NCI-H1092 (cell line): ENCODE results near the gene KIAA1217.
"Not testable (repeated sequence)": the region's sequence is repeated elsewhere in the genome, so short reads cannot be mapped to it uniquely, and the experiment has no call there.

Experiments
- DNase-seq: peaks from one replicate; lab custom pipeline; 2025; lab: John Stamatoyannopoulos, UW

Gene KIAA1217

DNA sequence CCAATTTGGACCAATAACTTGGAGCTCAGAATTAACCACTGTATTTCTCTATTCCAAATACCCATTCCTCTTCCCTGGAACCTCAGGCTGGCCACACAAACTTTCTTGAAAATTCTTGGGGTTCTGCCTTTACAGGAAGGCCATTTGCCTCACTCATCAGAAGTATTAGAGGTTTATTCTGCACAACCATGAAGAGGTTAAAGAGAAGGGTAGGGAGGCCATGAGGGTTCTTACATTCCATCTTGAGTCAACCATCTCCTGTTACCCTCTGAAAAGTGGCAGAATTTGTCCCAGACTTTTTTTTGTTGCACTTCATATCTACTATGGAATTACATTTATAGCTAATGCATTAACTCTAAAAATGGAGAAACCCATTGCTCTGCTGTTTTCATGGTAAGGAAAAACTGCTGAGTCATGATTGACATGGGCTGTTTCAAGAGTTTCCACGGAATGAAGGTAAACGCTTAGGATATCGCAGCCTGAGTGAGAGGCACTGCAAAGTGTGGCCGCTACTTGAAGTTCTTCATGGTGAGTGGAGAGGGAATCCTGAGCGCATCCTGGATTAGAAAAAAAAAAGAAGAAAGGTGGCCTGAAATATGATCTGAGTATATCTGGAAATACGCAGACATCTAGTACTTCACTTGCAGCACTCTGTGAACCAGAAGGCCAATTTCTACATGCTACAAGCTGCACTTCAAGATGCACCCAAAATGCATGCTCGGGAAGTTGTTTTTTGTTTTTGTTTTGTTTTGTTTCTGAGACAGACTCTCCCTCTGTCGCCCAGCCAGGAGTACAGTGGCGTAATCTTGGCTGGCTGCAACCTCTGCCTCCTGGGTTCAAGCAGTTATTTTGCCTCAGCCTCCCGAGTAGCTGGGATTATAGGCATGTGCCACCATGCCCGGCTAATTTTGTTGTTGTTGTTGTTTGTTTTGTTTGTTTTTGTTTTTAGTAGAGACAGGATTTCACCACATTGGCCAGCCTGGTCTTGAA lies 83.7 kb downstream of the KIAA1217 start:
- DNase-seq: no peak

DNA sequence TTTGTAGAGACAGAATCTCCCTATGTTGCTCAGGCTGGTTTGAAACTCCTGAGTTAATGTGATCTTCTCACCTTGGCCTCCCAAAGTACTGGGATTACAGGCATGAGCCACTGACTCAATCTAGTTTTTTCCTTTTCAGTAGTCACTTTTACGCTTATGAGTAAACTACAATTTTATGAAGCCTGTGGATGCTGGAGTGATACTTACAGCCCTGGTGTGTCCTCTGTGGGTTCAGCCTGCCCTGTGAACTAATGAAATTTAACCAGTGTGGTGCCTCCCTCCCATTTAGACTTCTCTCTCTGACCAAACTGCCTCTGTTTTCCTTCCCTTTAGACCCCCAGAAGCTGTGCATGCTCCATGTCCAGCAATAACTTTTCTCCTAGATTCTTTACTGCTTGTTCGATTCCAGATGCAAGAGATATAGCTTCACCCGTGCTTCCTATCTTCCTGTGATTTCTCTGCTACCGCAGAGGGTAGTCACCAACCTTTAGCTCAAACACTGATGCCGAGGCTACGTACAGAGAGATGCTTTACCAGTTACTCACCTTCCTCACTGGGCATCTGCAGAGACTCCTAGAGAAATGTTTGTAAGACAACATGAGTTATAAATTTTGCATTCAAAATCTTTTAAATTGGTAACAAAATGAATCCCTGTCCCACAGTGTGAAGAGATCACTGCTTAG lies 90.8 kb downstream of the KIAA1217 start:
- no peak for DNase-seq

DNA sequence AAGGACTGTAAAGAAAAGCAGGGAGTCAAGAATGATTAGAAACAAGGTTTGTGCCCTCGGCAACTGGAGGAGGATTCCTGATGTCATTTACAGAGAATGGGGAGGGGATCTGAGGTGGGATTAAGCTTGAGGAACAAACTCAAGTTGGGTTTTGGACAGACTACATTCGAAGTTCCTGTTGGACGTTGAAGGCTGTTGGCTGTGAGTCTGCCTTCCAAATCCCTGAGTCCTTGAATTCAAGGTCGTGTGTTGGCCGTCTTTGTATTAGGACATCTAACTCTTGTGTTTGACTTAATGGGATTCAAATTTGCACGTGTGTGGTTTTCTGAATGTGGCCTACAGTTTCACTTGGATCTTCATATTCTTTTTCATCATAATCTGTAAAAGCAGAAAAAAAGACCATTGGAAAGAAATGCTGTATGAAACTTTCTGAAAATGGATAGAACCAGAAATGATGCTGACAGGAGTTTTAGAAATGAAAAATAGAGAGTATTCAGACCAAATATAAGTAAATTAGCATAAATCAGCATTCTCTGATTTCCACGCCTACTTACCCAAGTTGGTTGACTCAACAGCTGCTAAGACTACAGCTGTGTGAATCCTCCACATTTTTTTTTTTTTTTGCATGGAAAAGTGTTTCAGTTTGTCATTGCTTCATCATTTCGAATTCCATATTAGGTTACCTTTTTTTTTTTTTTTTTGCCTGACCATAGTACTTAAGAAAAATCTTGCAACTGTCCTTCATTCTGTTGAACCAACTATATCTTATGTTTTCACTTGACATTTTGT lies 94.8 kb downstream of the KIAA1217 start:
- no peak for DNase-seq

DNA sequence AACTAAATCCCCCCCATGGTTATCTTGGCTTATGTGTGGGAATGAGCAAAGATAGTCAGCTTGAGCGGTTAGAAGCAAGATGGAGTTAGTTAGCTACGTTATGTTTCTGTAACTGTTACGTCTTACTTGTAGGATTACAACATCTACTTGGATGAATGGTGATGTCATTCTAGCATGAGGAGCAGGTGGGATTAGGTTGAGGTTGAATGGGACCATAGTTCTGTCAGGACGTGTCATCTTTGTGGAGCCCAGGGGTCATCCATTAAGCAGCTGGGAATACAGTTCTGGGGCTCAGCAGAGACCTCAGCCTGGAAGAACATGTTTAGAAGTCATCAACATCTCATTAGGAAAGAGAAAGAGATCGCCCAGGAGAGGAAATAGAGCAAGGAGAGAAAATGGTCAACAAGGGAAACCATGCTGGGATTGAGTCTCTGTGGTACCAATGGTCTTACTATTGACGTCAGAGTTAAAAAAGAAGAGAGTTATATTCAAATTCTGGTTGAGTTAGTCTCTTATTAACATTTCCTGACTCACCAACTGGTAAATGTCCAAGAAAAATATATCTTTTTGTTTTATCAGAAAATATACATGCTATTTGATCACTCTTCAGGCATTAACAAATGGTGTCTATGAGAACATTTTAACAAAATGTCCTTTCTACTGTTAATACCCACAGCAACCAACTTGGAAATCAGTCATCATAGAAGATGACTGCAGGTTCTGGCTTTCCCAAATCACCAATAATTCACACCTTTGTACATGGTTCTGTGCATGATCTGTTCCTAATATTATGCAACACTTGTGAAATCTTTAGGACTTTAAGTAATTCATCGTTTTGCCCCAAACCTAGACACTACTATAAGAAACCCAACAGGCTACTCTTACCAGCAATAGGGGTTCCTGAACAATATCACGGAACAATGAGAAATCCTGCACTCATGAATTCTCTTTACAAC lies 96.9 kb downstream of the KIAA1217 start:
- no peak for DNase-seq

DNA sequence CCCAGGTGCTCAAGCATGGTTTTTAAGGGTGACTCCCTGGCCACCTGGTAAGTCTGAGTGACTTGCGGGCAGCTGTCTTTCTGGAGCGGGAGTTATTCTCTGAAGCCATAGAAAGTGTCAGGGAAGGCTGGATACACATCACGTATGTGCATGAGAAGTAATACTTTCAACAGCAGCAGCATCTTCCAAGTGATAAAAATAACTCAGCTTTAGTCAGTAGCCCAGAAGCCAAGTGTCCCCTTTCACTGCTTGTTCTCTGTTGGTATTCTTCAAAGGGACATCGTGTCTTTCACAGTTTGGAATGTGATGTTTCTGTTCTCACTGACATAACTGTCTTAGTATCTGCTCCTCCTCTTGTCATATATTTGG lies 97.6 kb downstream of the KIAA1217 start:
- DNase-seq: no peak

DNA sequence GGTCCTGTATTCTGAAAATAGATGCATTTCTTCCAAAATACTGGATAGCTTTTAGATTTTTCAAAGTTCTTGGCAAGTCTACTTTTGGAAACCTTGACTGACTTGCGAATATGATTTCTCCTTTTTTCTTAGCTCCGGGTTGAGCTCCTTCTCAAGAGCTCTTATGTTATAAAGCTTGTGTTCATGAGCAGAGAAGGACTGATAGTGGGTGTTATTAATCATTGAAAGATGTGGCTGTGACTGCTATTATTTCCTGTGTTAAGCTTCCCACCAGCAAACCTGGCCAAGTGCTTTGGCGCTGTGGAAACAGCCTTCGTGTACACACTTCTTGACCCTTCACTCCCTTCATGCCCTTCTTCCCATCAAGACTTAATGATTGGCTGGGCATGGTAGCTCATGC lies 98.2 kb downstream of the KIAA1217 start:
- DNase-seq: no peak

DNA sequence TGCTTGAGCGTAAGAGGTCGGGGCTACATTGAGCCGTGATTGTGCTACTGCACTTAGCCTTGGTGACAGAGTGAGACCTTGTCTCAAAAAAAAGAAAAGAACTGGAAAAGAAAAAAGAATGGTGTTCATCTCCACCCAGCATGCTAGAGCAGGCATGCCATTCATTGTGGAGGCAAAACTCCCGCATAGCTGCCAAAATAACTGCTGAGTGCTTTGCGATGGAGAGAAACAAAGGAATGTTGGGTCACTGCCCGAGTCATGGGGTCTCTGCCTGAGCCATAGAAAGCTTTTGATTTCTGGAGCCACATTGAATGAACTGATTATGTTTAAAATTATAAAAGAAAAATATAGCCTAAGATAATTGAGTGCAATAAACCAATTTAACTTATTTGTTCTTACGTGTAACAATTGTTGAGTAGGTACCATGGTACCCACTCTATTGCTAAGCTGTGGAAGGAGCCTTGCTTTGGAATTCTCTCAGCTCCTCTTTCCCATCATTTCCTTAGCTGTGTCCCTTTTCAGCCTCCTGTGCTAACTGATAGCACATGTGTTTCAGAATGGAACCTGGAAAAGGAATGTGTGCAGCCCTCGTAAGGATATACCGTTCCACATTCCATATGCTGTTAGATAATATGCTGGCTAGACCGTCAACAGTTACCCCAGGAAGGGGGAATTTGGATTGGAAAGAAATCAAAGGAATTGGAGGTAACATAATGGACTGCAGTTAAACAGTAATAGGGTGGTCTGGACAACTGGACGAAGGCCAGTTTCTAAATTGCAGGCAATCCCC lies 99.0 kb downstream of the KIAA1217 start:
- DNase-seq: no peak

DNA sequence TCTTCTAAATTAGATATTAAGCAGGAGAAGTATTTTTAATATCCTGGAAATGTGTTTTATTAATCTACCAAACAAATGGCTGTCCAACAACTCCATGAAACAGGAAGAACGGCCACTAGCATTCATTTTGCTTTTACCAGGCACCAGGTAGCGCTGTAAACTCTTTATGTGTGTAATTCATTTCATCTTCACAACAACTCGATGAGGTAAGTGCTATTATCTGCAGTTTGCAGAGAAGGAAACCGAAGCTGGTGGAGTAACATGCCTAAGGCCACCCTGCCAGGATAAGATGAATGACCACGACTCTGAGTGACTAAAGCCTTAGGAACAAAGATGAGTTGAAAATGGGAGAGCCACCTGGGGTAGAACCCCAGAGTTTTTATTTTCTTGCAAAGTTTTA lies 101.2 kb downstream of the KIAA1217 start:
- no peak for DNase-seq

DNA sequence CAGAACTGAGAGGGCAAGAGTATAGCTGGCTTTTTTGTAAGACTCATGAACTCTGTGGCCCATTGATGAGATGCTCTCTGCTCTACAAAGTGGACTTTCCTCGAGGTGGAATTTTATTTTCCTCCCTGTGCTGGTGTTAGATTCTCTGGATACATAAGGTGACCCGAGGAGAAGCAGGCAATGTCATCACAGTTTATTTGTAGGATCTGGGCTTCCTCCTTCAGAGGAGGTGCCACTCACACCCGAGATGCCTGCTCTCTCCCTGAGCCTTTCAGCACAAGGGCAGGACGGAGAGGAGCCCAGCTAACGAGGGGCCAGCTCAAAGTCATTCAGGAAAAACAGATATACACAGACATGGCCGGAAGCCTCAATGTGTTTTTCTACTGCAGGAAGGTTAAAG lies 103.0 kb downstream of the KIAA1217 start:
- DNase-seq: no peak

DNA sequence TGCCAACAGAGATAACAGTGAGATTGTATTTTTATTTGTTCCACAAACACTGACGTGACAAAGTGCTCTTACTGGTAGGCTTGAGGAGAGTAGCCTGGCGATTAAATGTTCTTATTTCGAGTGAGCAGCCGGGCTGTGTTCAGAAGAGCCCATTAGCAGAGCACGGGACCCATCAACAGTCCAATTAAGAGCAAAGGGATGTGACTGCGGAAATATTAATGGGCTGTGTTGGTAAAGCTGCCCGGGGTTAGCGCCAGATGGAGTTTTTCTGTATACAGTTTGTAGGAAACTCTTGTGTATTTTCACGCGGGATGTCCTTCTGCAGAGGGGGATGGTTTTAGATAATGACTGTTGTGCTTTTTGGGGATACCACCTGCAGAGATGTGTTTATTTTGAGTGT lies 104.3 kb downstream of the KIAA1217 start:
- no peak for DNase-seq

DNA sequence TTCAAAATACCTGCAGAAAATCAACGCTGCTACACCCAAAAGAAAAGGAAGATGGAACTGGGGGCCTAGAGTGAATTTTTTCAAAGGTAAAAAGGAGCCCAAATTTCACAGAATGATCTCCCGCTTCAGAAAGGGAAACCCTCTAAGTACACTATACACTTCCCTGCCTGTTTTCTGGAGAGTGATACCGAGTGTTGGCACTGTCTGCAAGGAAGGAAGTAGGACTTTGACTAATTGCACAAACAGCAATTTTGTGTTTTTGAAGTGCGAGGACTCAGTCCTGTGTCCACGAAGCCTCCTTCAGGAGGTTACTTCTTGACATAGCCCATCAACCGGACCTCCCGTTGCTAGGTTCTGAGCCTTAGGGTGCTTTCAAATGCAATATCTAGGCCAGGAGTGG lies 106.3 kb downstream of the KIAA1217 start:
- no peak for DNase-seq

DNA sequence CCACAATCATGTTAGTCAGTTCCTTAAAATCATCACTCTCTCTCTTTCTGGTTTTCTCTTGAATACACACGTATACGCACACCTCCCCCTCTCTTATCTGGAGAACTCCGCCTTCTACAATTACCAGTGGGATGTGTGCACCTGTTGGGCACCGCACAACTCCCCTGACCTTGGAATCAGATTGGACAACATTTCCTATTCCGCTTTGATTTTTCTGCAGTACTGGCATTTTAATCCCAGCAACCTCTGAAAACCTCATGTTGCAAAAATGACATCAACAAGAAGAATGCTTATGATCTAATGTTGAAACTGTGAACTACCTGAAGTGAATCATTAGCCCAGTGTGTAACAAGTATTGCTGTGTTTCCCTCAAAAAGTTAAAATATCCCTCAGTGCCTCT lies 109.6 kb downstream of the KIAA1217 start:
- no peak for DNase-seq

DNA sequence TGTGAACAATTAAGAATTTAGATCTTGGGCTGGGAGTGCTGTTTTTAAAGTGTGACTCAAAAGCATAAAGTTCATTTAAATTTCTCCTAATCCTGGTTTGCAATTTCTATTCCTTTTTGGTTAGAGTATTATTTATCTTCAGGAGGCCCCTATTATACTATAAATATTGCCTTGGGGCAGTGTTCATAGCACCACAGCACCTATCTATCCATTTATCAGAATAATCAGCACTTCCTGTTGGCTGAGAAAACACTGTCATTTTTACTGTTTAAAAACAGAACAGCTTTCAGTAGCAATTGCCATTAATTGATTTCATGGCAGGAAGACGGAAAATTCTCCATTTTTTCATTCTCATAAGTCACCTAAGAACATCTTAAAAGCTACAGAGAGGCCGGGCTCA lies 111.4 kb downstream of the KIAA1217 start:
- DNase-seq: no peak

DNA sequence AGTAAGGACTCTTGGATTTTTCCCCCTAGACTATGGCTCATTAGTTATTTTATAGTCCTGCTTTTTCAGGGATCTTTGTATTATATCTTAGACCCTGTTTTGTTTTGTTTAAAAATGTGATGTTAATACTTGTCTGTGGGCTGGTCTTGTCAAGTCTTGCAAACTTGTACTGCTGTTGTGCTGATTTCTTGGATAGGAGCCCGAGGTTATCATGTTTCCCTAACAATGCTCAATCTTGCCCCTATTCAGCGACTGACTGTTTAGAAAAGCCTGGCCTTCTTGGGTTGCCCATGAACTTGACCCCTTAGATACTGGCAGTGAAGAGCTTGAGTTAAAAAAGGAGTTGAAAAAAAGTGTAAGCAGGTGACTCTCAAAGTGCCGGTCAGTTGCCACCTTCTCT lies 115.7 kb downstream of the KIAA1217 start:
- DNase-seq: no peak

DNA sequence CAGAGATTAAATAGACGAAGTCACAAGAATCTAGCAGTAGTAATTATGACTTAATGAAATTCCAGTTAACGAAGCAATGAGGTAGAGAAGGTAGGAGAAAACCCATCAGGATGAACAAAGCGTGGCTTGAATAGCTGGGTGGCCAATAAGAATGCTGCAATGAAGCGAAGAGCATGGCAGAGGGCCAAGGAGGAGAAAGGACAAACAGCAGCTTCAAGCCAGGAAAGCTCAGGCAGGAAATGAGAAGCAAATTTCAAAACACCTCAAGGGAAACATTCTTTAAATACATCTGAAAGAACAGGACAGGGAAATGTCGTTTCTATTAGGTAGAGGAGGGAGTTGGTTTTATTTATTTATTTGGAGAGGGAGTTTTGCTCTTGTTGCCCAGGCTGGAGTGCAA lies 122.5 kb downstream of the KIAA1217 start:
- no peak for DNase-seq

DNA sequence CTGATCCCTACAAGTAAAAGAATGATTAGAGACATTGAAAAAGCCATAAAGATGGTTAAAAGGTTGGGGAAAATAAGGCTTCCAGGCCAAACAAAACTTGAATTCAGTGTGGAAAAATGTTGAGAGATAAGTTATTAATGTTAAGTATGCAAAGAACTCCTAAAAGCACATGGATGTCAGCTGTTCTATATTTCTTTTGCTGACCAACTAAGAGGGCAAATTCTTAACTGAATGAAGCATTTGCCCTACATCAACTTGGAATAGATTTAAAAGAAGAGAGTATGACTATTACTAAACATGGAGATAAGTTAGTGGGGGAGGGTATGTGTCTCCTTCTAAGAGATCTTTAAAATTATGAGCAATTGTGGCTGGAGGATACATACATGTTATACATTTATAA lies 124.8 kb downstream of the KIAA1217 start:
- no peak for DNase-seq

DNA sequence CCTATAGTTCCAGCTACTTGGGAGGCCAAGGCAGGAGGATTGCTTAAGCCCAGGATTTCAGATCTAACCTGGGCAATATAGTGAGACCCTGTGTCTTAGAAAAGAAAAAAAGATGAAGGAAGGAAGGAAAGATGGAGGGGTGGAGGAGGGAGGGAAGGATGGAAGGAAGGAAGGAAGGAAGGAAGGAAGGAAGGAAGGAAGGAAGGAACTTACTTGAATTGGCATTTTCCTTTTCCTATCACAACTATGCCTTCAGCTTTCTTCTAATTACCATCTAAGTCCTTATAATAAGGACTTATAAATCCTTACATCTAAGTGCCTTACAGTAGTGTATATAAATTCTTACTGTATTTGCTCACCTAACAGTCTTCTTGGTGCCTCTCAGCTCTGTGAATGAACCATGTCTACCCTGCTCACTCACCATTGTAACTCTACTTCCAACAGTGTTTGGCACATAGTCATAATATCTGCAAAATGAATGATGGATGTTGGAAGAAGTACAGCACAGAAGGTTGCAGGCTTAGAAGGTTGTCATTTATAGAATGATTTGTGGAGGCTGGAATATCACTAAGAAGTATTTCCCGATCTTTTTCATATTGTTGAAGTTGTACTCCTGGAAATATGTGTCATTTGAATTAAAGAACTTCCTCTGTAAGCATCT lies 125.5 kb downstream of the KIAA1217 start:
- no peak for DNase-seq

DNA sequence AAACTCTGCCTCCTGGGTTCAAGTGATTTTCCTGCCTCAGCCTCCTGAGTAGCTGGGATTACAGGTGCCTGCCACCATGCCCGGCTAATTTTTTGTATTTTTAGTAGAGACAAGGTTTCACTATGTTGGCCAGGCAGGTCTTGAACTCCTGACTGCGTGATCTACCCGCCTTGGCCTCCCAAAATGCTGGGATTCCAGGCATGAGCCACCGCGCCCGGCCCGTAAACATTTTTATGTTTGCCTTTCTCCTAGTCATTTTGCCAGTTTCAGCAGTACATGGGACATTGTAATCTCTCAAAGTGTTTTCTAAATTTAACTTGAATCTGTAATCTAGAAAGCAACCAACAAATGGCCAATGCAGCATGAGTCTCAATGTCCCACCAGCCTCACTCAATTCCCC lies 128.8 kb downstream of the KIAA1217 start:
- DNase-seq: not testable (repeated sequence)

DNA sequence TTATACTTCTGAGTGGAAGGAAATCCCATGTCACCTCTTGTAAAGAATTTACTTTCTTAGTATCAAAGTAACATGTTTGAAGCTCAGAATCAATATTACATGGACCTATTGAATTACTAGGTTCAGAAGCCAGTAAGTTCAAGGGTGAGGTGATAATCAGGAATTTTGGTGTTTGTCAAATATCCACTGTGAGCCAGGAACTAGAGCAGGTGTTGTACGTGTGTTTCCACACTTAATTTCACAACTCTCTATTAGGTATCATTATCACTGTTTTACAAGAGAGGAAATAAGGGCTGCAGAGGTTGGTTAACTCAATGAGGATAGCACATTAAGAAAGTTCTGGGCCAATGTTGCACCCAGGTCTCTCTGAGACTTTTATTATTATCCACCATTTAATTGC lies 130.4 kb downstream of the KIAA1217 start:
- no peak for DNase-seq

DNA sequence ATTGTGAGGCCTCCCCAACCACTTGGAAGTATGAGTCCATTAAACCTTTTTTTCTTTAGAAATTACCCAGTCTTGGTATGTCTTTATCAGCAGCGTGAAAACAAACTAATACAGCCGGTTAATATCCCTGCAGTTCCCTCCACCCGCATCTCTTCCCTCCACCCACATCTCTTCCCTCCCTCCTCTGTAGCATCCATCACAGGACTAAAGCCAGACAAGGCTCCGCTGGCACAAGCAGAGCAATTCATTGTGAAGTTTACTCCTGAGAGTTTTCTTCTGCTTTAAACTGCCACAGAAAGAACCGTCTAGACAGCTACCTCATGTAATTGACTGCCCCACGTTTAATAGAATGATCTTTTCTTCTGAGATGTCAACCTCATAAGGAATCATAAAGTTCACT lies 131.5 kb downstream of the KIAA1217 start:
- DNase-seq: no peak
